ENCODE measurements around the gene TFR2. TPM values are rescaled to one million over a fixed set of nuclear protein-coding genes. Genes with fewer than 3 reads are reported as not detected.

TFR2 gene
- total RNA-seq, 2 donors from 2014 or later = 0.19 TPM; not detected in 1

- Histone ChIP-seq H3K9me3 (no peaks in the 10 kb centered on the region), H3K36me3 (no peaks in the 10 kb centered on the region), H3K27me3 (no peaks in the 10 kb centered on the region), H3K4me1 (peaks cover 0 to 34% of the 10 kb centered on the region in 2 donors), H3K4me3 (peak overlapping the region; percentile 66 to 73), H3K27ac (peak overlapping the region; percentile 81 to 91)
- peak; percentile 81 for DNase-seq (ENCODE audit: low spot score)
- TF ChIP-seq CTCF (IDR thresholded peaks at IDR 0.05) = no peak
These were observed 38.2 kb downstream of the TFR2 start for GRCh38 chr7:100602889-100603725.

DNA sequence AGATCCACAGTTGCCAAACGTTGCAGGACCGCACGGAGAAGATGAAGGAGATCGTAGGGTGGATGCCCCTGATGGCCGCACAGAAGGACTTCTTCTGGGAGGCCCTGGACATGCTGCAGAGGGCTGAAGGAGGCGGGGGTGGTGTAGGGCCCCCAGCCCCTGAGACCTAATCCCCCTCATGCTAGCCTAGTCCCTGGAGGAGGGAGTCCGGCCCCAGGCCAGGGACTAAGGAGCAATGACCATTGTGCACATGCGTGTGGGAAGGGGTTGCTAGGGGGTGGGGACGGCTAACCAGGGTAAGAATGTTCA is 40.7 kb downstream of the TFR2 start:
- Histone ChIP-seq H3K4me1 (peaks cover 0 to 34% of the 10 kb centered on the region in 2 donors), H3K27ac (no peak overlapping the region), H3K27me3 (no peaks in the 10 kb centered on the region), H3K36me3 (no peaks in the 10 kb centered on the region), H3K9me3 (no peaks in the 10 kb centered on the region), H3K4me3 (no peak overlapping the region)
- DNase-seq (ENCODE audit: low spot score) = no peak
- no peak for TF ChIP-seq CTCF (IDR thresholded peaks at IDR 0.05)

DNA sequence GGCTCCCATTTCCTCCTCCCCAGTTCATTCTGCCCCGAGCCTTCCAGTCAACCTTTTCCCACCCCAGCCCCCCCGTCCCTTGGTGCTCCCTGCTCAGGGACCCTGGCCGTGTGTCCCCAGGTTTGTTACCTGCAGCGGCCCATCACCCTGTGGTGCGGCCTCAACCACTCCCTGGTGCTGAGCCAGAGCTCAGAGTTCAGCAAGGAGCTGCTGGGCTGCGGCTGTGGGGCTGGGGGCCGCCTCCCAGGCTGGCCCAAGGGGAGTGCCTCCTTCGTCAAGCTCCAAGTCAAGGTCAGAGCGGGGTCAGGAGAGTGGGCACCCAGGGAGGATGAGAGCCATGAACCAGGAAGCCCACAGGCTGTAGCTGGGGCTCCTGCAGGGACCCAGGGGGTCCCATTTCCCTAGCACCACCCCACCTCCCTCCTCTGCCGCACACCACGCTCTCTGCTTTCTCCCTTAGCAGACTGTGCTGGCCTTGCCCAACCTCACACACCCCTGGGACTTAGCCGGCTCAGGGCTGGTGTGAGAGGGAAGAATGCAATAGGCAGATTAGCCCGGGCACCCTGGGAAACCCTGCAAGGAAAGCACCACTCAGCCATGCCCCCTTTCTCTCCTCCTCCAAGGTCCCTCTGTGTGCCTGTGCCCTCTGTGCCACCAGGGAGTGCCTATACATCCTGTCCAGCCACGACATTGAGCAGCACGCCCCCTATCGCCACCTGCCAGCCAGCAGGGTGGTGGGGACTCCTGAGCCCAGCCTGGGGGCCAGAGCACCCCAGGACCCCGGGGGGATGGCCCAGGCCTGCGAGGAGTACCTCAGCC is 41.2 kb downstream of the TFR2 start:
- no peaks in the 10 kb centered on the region for H3K9me3 ChIP-seq
- no peak for TF ChIP-seq CTCF (IDR thresholded peaks at IDR 0.05)
- H3K36me3 ChIP-seq = no peaks in the 10 kb centered on the region
- H3K27ac ChIP-seq = no peak overlapping the region
- H3K27me3 ChIP-seq = no peaks in the 10 kb centered on the region
- peaks cover 0 to 30% of the 10 kb centered on the region in 2 donors for H3K4me1 ChIP-seq
- H3K4me3 ChIP-seq = no peak overlapping the region
- no peak for DNase-seq (ENCODE audit: low spot score)

GRCh38 chr7:100598425-100598824 is 42.9 kb downstream of the TFR2 start:
- no peak overlapping the region for H3K27ac ChIP-seq
- no peaks in the 10 kb centered on the region for H3K9me3 ChIP-seq
- TF ChIP-seq CTCF (IDR thresholded peaks at IDR 0.05) = no peak
- peaks cover 0 to 13% of the 10 kb centered on the region in 2 donors for H3K4me1 ChIP-seq
- no peak for DNase-seq (ENCODE audit: low spot score)
- no peak overlapping the region for H3K4me3 ChIP-seq
- no peaks in the 10 kb centered on the region for H3K36me3 ChIP-seq
- H3K27me3 ChIP-seq = no peaks in the 10 kb centered on the region

- DNase-seq (ENCODE audit: low spot score) = no peak
These were observed 46.2 kb downstream of the TFR2 start for GRCh38 chr7:100595188-100595587.

More at GRCh38 chr7:100595188-100595587, 46.2 kb downstream of the TFR2 start:
- peaks cover 0 to 6% of the 10 kb centered on the region in 2 donors for H3K4me1 ChIP-seq
- no peaks in the 10 kb centered on the region for H3K9me3 ChIP-seq
- H3K27ac ChIP-seq = no peak overlapping the region
- H3K4me3 ChIP-seq = no peak overlapping the region
- H3K36me3 ChIP-seq = no peaks in the 10 kb centered on the region
- no peak for TF ChIP-seq CTCF (IDR thresholded peaks at IDR 0.05)
- no peaks in the 10 kb centered on the region for H3K27me3 ChIP-seq
